ENCODE data around the gene EIF2S2. TPM values are rescaled to one million over a fixed set of nuclear protein-coding genes. Genes with fewer than 3 reads are reported as not detected.

EIF2S2 gene
- polyA plus RNA-seq, 6 donors from 2014 or later = 17.5 to 24.6 (median 18.4) TPM

- ATAC-seq (ENCODE audit: low read depth in 2 of 2) = no peak
- DNase-seq = no peak
- peaks cover 5 to 40% of the 10 kb centered on the region in 2 donors for H3K36me3 Mint-ChIP-seq
- H3K27me3 Mint-ChIP-seq = no peaks in the 10 kb centered on the region
- no peak overlapping the region for H3K4me3 Mint-ChIP-seq
- H3K9me3 Mint-ChIP-seq = no peaks in the 10 kb centered on the region
- peak overlapping the region in 2 of 6 donors; percentile 26 to 65 for H3K27ac Mint-ChIP-seq
- H3K4me1 Mint-ChIP-seq = peaks cover 0 to 21% (median 0%) of the 10 kb centered on the region in 3 donors
Observed at GRCh38 chr20:34076952-34077351, 35.1 kb downstream of the EIF2S2 start.

- DNase-seq (no peak), ATAC-seq (ENCODE audit: low read depth in 2 of 2) (no peak)
- peaks cover 0 to 18% (median 0%) of the 10 kb centered on the region in 3 donors for H3K4me1 Mint-ChIP-seq
- no peak overlapping the region for H3K27ac Mint-ChIP-seq
- peaks cover 5 to 29% of the 10 kb centered on the region in 2 donors for H3K36me3 Mint-ChIP-seq
- no peak overlapping the region for H3K4me3 Mint-ChIP-seq
- no peaks in the 10 kb centered on the region for H3K9me3 Mint-ChIP-seq
- no peaks in the 10 kb centered on the region for H3K27me3 Mint-ChIP-seq
Observed at GRCh38 chr20:34075647-34076046, 36.4 kb downstream of the EIF2S2 start.

- no peak for ATAC-seq (ENCODE audit: low read depth in 2 of 2)
- Mint-ChIP-seq H3K27me3 (no peaks in the 10 kb centered on the region), H3K9me3 (no peaks in the 10 kb centered on the region), H3K4me3 (no peak overlapping the region), H3K36me3 (peaks cover 5 to 19% of the 10 kb centered on the region in 2 donors), H3K4me1 (peaks cover 7 to 24% (median 8%) of the 10 kb centered on the region in 3 donors), H3K27ac (no peak overlapping the region)
- no peak for DNase-seq
Observed at GRCh38 chr20:34074101-34074760, 37.8 kb downstream of the EIF2S2 start.

- H3K36me3 Mint-ChIP-seq = peaks cover 5 to 7% of the 10 kb centered on the region in 2 donors
Observed at GRCh38 chr20:34072778-34073177, 39.3 kb downstream of the EIF2S2 start.

GRCh38 chr20:34072076-34072475 lies 40.0 kb downstream of the EIF2S2 start:
- H3K4me3 Mint-ChIP-seq = peak overlapping the region in 1 of 8 donors; percentile 35
- H3K27me3 Mint-ChIP-seq = no peaks in the 10 kb centered on the region
- H3K36me3 Mint-ChIP-seq = peaks cover 5 to 7% of the 10 kb centered on the region in 2 donors
- no peak overlapping the region for H3K27ac Mint-ChIP-seq
- H3K4me1 Mint-ChIP-seq = peaks cover 23 to 34% (median 24%) of the 10 kb centered on the region in 3 donors
- no peaks in the 10 kb centered on the region for H3K9me3 Mint-ChIP-seq
- DNase-seq (no peak), ATAC-seq (ENCODE audit: low read depth in 2 of 2) (no peak)

More at GRCh38 chr20:34072778-34073177, 39.3 kb downstream of the EIF2S2 start:
- ATAC-seq (ENCODE audit: low read depth in 2 of 2) = no peak
- Mint-ChIP-seq H3K9me3 (no peaks in the 10 kb centered on the region), H3K4me3 (no peak overlapping the region), H3K27ac (peak overlapping the region in 1 of 6 donors; percentile 2), H3K27me3 (no peaks in the 10 kb centered on the region), H3K4me1 (peaks cover 21 to 32% (median 21%) of the 10 kb centered on the region in 3 donors)
- no peak for DNase-seq

- H3K4me3 Mint-ChIP-seq = no peak overlapping the region
Observed at GRCh38 chr20:34070859-34071258, 41.2 kb downstream of the EIF2S2 start.

GRCh38 chr20:34070079-34070439 lies 42.0 kb downstream of the EIF2S2 start:
- Mint-ChIP-seq H3K36me3 (no peaks in the 10 kb centered on the region), H3K4me1 (peaks cover 24 to 39% (median 28%) of the 10 kb centered on the region in 3 donors), H3K27me3 (no peaks in the 10 kb centered on the region), H3K4me3 (no peak overlapping the region), H3K27ac (peak overlapping the region in 2 of 6 donors; percentile 52 to 78), H3K9me3 (no peaks in the 10 kb centered on the region)
- ATAC-seq (ENCODE audit: low read depth in 2 of 2) = no peak
- no peak for DNase-seq

More at GRCh38 chr20:34070859-34071258, 41.2 kb downstream of the EIF2S2 start:
- ATAC-seq (ENCODE audit: low read depth in 2 of 2) = no peak
- Mint-ChIP-seq H3K27me3 (no peaks in the 10 kb centered on the region), H3K27ac (peak overlapping the region in 1 of 6 donors; percentile 74), H3K9me3 (no peaks in the 10 kb centered on the region), H3K36me3 (peaks cover 0 to 1% of the 10 kb centered on the region in 2 donors), H3K4me1 (peaks cover 24 to 34% (median 24%) of the 10 kb centered on the region in 3 donors)
- no peak for DNase-seq

- ATAC-seq (ENCODE audit: low read depth in 2 of 2) (peak; percentile 96 to 98), DNase-seq (peak; percentile 42)
- Mint-ChIP-seq H3K36me3 (no peaks in the 10 kb centered on the region), H3K27me3 (no peaks in the 10 kb centered on the region), H3K4me3 (no peak overlapping the region), H3K9me3 (no peaks in the 10 kb centered on the region), H3K27ac (peak overlapping the region in 3 of 6 donors; percentile 69 to 83 (median 78)), H3K4me1 (peaks cover 24 to 39% (median 28%) of the 10 kb centered on the region in 3 donors)
Observed at GRCh38 chr20:34069341-34070078, 42.5 kb downstream of the EIF2S2 start.

- no peak for ATAC-seq (ENCODE audit: low read depth in 2 of 2)
- Mint-ChIP-seq H3K9me3 (no peaks in the 10 kb centered on the region), H3K27ac (peak overlapping the region in 5 of 6 donors; percentile 26 to 89 (median 83)), H3K36me3 (no peaks in the 10 kb centered on the region), H3K27me3 (no peaks in the 10 kb centered on the region), H3K4me1 (peaks cover 24 to 37% (median 28%) of the 10 kb centered on the region in 3 donors), H3K4me3 (no peak overlapping the region)
- DNase-seq = no peak
Observed at GRCh38 chr20:34068001-34068400, 44.0 kb downstream of the EIF2S2 start.

- Mint-ChIP-seq H3K4me1 (peaks cover 31 to 34% (median 33%) of the 10 kb centered on the region in 3 donors), H3K27ac (peak overlapping the region in 1 of 6 donors; percentile 20)
Observed at GRCh38 chr20:34066476-34067090, 45.5 kb downstream of the EIF2S2 start.

GRCh38 chr20:34065260-34065659 lies 46.8 kb downstream of the EIF2S2 start:
- Mint-ChIP-seq H3K4me1 (peaks cover 31 to 39% (median 37%) of the 10 kb centered on the region in 3 donors), H3K27ac (peak overlapping the region in 4 of 6 donors; percentile 31 to 85 (median 76)), H3K9me3 (no peaks in the 10 kb centered on the region), H3K36me3 (no peaks in the 10 kb centered on the region), H3K27me3 (no peaks in the 10 kb centered on the region), H3K4me3 (peak overlapping the region in 1 of 8 donors; percentile 11)
- no peak for DNase-seq
- no peak for ATAC-seq (ENCODE audit: low read depth in 2 of 2)

More at GRCh38 chr20:34066476-34067090, 45.5 kb downstream of the EIF2S2 start:
- no peaks in the 10 kb centered on the region for H3K36me3 Mint-ChIP-seq
- H3K9me3 Mint-ChIP-seq = no peaks in the 10 kb centered on the region
- DNase-seq (no peak), ATAC-seq (ENCODE audit: low read depth in 2 of 2) (no peak)
- no peak overlapping the region for H3K4me3 Mint-ChIP-seq
- H3K27me3 Mint-ChIP-seq = no peaks in the 10 kb centered on the region

- Mint-ChIP-seq H3K27ac (peak overlapping the region in 3 of 6 donors; percentile 13 to 67 (median 60)), H3K4me3 (no peak overlapping the region), H3K36me3 (no peaks in the 10 kb centered on the region), H3K4me1 (peaks cover 30 to 40% (median 38%) of the 10 kb centered on the region in 3 donors), H3K9me3 (no peaks in the 10 kb centered on the region), H3K27me3 (no peaks in the 10 kb centered on the region)
- no peak for DNase-seq
- no peak for ATAC-seq (ENCODE audit: low read depth in 2 of 2)
Observed at GRCh38 chr20:34064286-34064685, 47.8 kb downstream of the EIF2S2 start.
